ENCODE data around the gene DIDO1. TPM values are rescaled to one million over a fixed set of nuclear protein-coding genes. Genes with fewer than 3 reads are reported as not detected.

Gene DIDO1
- total RNA-seq, 2 donors from 2014 or later = 34.7 to 37.5 TPM

GRCh38 chr20:62967628-62968351 lies 41.5 kb upstream of the DIDO1 start:
- Histone ChIP-seq H3K27ac (no peak overlapping the region), H3K36me3 (no peaks in the 10 kb centered on the region), H3K4me1 (peaks cover 0 to 5% of the 10 kb centered on the region in 2 donors), H3K4me3 (no peak overlapping the region), H3K9me3 (no peaks in the 10 kb centered on the region), H3K27me3 (no peaks in the 10 kb centered on the region)
- no peak for DNase-seq (ENCODE audit: low spot score)
- no peak for TF ChIP-seq CTCF (IDR thresholded peaks at IDR 0.05)

- Histone ChIP-seq H3K27me3 (no peaks in the 10 kb centered on the region), H3K27ac (no peak overlapping the region), H3K9me3 (no peaks in the 10 kb centered on the region), H3K4me1 (no peaks in the 10 kb centered on the region), H3K36me3 (no peaks in the 10 kb centered on the region), H3K4me3 (no peak overlapping the region)
- TF ChIP-seq CTCF (IDR thresholded peaks at IDR 0.05) = no peak
- no peak for DNase-seq (ENCODE audit: low spot score)
These were observed 40.8 kb upstream of the DIDO1 start for GRCh38 chr20:62967149-62967501.

GRCh38 chr20:62966212-62967148 lies 40.2 kb upstream of the DIDO1 start:
- Histone ChIP-seq H3K36me3 (no peaks in the 10 kb centered on the region), H3K4me3 (no peak overlapping the region), H3K27me3 (no peaks in the 10 kb centered on the region), H3K4me1 (no peaks in the 10 kb centered on the region), H3K27ac (no peak overlapping the region), H3K9me3 (no peaks in the 10 kb centered on the region)
- TF ChIP-seq CTCF (IDR thresholded peaks at IDR 0.05) = no peak
- DNase-seq (ENCODE audit: low spot score) = no peak

- Histone ChIP-seq H3K36me3 (no peaks in the 10 kb centered on the region), H3K27ac (no peak overlapping the region), H3K9me3 (no peaks in the 10 kb centered on the region), H3K27me3 (no peaks in the 10 kb centered on the region), H3K4me3 (no peak overlapping the region), H3K4me1 (no peaks in the 10 kb centered on the region)
- no peak for TF ChIP-seq CTCF (IDR thresholded peaks at IDR 0.05)
- DNase-seq (ENCODE audit: low spot score) = no peak
These were observed 39.1 kb upstream of the DIDO1 start for GRCh38 chr20:62965363-62965771.

GRCh38 chr20:62964700-62965099 lies 38.4 kb upstream of the DIDO1 start:
- no peaks in the 10 kb centered on the region for H3K36me3 ChIP-seq
- no peaks in the 10 kb centered on the region for H3K27me3 ChIP-seq
- TF ChIP-seq CTCF (IDR thresholded peaks at IDR 0.05) = no peak
- H3K27ac ChIP-seq = no peak overlapping the region
- no peak for DNase-seq (ENCODE audit: low spot score)
- no peak overlapping the region for H3K4me3 ChIP-seq
- no peaks in the 10 kb centered on the region for H3K9me3 ChIP-seq
- no peaks in the 10 kb centered on the region for H3K4me1 ChIP-seq
